NOMO-1 treated with dmso at 0.1 percent for 144 hours (cell line): ENCODE data around the gene ZIC5.

ENCODE experiments used
- DNase-seq: peaks from one replicate; lab custom pipeline; 2025; ENCODE audit not compliant: unreplicated experiment; lab: John Stamatoyannopoulos, UW

Gene ZIC5

DNA sequence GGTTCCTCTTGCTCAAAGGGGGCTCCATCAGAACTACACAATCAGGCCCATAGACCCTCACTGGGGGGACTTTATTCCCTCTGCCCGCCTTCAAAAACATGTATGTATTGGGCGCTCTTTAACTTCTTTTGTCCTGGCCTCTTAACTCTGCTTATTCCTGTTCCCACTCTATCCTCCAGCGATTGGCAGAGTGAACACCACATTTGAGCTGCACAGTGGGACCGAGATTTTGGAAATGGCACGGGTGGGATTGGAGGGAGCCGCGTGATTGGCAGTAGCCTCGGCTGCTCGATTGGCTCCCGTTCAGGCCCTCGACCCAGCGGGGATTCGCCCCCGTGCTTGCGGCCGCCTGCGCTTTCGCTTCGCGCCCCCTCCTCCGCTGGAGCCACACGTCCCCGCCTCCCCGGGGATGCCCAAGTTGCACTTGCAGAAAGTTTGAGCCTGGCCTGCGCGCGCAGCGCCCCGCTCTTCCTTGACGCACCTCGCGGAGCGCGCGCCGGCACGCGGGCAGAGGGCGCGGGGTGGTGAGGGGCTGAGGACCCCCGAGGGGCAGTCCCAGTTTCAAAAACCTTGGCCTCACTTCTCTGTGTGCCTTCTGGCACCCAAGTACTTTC lies at the start of gene ZIC5:
TSS of gene ZIC5 (minus strand) at position 192 of the 614 bp plus-strand sequence. CDS start at position 28, 164 bp downstream.
- DNase-seq, result no peak

DNA sequence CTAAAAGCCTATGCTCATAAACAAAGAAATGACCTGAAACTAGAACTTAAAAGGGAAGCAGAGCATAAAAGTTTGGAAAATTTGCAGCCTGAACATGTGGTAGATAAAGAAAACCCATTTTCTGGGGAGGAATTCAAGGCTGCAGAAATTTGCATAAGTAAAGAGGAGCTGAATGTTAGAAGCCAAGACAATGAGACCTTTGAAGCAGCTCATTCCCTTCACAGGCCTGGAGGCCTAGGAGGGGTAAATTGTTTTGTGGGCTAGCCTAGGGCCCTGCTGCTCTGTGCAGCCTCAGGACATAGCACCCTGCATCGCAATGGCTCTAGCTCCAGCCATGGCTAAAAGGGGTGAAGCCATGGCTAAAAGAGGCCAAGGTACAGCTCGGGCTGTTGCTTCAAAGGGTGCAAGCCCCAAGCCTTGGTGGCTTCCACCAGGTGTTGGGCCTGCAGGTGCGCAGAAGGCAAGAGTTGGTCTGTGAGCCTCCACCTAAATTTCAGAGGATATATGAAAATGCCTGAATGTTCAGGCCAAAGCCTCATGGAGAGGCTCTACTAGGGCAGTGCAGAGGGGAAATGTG lies 48.3 kb upstream of the ZIC5 start:
- no peak for DNase-seq

DNA sequence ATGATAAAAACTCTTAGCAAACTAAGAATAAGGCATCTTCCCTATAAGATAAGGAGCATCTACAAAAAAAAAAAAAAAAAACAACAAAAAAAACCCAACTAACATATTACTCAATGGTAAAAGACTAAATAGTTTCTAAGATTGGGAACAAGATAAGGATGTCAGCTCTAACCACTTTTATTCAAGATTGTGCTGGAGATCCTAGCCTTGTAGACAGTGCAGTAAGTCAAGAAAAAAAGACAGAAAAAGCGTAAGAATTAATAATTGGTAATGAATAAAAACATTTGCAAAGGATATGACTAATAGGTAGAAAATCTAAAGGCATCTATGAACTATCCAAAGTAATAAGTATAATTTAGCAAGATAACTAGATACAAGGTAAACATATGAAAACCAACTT lies 43.1 kb upstream of the ZIC5 start:
- DNase-seq, result no peak

DNA sequence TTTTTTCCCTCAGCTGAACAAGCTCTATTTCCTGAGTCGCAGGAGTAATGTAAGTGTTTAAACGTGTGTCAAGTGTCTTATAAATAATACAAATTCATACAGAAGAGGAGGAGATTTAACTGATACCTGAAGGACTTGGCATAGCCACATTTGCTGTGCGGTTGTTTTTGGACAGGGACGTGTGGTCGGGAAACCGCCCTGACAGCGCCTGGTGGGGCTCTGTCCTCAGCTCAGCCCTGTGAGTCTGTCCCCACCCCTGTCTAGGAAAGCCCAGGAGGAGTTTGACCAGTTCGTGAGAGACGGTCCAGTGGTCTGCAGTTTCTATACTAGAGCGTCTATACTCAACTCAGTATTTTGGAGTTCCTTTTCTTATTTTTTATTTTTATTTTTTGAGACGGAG lies 26.7 kb upstream of the ZIC5 start:
- no peak for DNase-seq

DNA sequence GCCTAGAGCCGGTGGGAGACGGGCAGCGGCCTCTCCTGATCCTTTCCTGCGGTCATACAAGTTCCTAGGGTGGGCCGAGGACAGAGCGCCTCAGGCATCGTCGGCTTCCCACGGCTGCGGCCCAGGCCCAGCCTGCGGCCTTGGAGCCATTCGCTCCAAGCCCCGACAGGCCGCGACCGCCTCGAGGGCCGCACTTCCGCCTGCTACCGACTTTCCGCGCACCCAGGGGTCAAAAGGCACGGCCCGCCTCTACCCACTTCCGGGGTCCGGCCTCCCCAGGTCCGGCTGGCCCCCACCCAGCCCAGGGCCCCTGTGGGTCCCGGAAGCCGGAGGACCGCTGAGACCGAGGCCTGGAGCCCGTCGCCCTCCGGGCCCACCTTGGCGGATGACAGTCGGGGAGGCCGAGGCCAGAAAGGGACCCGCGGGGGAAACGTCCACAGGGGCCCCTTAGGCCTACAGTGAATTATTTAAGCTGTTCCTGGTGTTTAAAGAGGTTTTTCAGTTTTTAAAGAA lies 26.2 kb upstream of the ZIC5 start:
- no peak for DNase-seq

DNA sequence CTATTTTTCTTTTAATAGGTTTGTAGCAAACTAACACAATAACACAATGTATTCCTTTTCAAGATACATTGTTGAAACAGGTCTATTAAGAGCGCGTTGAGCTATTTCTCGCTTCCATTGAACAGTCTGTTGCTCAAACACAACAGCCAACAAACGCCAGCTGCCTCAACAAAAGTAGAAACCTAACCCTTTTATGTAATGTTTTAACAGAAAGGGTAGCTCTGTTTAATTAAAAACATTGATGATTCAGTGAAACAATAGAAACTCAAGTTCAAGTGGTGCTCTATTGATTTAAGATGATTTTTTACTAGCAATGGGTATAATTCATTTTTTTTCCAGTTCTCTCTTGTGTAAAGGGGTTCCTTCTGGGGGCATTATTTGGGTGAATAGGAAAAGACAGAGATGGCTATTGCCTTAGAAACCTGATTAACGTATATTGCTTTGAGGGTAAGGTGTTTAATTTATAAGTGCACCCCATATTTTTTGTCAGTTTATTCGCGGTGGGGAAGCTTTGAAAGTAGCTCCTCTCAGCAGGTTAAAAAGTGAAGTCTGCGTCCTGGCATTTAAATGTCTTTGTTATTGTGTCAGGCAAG lies 24.9 kb upstream of the ZIC5 start:
- no peak for DNase-seq

DNA sequence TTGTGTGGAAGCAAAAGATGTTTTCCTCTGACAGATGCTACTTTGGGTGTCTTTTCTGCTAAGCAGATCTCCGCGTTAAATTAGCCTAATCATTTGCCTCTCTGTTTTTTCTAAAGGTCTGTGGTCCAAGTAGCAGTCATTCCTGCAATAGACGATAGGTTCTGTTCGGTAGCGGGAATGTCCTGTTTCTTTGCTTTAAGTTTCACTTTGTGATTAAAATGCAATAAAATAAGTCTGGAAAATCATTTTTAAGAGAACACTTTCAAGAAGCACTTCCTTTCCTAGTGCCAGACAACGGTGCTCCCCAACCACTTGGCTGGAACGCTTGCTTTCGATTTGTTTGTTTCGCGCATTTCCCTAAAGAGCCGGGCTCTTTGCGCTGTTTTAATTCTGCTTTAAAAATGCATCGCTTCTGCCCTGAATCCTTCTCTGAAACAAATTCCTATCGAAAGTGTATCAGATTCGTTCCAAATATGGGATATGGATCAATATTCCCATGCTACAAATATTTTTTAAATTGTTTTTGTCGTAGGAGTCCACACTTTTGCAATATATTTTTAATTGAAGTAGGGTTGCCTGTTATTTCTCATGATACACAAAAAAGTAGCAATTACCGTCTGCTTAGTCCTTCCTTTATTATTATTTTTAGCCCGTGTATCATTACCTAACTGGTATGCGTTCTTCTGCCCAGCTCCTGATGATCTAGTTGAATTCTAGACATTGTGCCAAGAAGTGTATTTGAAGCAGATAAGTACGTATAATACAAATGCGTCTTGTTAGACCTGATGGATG lies 24.2 kb upstream of the ZIC5 start:
- no peak for DNase-seq

DNA sequence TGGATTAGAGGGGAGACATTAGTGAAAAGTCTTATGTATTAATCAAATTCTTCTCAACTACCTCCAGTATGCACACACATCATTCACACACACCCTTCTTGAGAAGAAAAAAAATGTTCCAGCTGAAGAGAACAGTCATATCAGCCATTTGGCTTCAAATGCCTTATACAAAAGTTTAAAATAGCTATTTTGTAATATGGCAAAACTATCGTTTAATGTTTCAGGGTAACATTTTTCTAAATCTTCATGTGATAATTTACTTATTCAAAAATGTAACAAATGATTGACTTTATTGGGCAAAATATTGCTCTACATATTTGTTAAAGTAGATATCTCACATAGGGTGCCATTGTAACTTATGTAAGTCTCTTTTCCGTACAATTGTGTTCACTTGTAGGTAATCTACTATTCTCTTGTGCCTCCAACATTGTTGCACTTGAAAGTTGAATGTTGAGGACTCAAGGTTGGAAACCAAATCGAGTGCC lies 23.6 kb upstream of the ZIC5 start:
- no peak for DNase-seq

DNA sequence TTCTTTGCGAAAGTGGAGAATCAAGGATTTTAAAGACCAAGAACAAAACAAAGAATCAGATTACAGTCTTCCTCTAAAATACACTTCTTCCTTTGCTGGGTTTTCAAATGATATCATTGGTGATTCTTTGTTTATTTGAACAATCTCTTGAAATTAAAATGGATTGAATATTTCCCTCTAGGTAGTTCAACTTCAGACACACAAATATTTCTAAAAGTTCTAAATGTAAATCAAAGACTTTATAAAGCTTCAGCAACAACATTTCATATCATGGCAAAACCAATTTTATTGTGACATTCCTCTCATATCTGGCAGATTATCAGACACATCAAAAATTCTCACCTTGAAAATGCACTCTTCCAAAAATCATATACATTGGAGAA lies 23.1 kb upstream of the ZIC5 start:
- no peak for DNase-seq

DNA sequence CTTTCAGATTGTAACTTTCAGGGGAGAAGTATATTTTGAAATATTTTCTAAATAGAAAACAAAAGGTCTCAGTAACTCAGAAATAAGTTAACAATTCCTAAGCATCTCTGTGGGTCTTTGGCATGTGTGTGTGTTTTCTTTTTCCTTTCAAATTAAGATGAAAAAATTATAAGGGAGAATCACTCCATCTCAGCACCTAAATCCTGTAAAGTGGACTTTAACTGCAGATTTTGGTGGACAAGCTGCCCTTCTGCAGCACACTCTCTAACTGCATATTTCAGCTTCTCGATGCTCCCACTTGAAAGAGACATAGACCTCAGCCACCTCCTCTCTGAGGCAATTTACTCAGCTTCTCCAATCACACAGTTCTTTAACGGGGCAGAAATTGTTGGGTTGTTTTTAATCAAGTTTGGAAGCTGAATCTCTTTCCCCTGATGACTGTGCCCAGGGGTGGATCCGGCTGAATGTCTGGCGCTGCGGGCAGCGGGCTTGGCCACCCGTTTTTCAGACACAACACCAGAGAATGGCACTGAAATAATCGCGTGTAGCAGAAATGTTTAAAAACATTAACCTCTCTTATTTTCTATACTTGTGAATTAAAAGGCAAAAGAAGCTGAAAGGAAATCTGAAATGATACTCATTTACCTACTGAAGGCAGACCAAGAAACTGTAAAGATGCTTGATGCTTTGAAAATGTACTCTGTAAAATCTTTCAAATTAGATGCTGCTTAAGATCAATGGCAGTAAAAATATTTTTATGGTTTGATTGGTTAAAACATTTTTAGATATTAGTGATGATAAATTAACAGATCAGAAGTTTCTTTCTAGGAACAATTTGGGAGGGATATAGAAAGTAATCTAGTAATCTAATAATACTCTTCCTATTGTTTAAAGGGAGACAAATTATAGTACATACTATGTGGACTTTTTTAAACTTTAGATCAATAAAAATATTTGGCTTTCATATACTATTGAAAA lies 22.4 kb upstream of the ZIC5 start:
- no peak for DNase-seq

DNA sequence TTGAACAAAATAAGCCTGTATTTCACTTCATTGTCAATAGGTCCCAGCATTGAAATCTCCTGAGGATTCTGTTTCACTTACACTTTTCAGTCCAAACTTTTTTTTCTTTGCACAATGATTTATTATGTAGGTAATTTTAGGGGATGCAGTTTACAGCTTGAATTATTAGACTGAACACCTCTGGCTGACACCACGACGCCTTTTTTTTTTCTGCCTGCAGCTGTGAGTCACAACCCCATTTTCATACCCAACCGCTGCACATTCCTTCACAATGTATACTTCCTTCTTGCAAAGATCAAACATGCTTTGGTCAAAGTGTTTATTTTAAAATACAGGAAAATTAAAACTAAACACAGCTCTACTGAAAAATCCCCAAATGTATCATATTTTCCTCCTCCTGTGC lies 21.4 kb upstream of the ZIC5 start:
- DNase-seq, result no peak

DNA sequence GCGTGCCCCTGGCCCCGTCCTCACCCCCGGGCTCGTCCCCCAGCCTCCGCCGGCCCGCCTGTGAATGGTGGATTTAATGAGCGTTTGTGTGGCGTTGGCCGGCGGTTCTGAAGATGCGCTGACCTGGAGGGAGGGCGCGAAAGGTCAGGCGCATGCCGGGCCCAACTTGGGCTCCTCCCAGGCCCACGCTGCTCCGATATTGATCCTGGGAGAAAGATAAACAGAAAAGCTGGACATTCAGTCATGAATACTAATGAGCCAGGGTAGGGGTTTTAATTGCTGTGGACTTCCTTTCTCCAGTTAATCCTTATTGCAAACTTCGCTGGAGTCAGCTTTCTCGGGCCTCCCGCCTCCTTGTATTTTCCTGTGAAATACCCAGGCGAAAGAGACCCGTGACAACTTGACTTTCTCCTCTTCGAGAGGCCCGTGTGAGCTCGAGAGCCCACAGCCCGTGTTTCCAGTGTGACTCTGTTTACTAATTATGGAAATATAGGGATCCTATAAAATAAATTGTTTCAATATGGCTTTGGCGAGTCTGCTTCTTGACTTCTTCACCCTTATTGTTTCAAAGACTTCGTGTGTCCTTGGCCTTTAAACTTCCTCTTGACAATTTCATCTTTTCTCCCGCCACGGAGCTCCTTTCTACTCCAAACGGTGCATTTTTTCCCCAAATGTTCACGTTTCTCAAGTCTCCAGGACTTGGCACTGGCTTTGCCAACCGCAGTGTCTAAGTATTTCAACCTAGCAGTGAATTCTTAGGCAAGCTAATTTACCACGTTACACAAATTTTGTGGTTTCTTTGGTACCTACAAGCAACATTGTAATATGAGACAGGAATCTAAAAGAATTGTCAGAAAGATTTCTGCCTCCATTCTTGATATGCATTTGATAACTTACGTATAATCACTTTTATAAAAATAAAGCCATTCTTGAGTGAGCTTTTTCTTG lies 20.5 kb upstream of the ZIC5 start:
- no peak for DNase-seq

DNA sequence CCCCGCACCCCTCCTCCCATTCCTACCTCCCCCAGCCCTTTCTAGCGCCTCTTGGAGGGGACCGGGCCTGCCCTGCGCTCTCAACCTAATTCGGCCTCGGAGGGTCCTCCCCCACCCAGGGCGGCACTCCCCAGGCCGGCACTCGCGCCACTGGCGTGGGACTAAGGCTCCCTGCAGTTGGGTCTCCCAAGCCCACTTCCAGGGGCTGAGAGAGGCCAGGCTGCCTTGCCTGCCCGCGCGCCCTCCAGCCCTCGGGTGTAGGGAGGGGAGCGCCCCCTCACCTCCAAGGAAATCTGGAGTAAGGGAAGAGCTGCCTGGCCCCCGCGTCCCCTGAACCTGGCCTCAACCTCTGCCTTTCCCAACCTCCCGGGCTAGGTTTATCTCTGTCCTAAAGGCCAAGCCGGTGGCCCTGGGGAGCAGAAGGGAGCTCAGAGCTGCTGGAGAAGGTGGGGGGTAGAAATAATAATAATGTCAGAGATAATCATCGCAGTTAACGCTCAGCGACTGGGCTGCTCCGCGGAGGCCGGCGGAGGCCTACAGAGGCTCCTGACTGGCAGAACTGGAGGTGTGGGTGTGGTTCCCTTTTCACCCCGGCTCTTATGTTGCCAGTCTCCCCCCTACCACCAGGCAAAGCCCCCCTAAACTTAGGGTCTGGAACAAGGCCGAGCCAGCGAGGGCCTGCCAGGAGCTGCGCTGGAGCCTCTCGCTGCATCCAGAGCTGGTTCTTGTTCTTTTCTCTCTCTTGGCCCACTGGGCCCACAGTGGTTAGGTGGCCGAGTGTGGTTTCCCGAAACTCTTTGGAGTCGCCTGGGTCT lies 19.7 kb upstream of the ZIC5 start:
- DNase-seq, result no peak

DNA sequence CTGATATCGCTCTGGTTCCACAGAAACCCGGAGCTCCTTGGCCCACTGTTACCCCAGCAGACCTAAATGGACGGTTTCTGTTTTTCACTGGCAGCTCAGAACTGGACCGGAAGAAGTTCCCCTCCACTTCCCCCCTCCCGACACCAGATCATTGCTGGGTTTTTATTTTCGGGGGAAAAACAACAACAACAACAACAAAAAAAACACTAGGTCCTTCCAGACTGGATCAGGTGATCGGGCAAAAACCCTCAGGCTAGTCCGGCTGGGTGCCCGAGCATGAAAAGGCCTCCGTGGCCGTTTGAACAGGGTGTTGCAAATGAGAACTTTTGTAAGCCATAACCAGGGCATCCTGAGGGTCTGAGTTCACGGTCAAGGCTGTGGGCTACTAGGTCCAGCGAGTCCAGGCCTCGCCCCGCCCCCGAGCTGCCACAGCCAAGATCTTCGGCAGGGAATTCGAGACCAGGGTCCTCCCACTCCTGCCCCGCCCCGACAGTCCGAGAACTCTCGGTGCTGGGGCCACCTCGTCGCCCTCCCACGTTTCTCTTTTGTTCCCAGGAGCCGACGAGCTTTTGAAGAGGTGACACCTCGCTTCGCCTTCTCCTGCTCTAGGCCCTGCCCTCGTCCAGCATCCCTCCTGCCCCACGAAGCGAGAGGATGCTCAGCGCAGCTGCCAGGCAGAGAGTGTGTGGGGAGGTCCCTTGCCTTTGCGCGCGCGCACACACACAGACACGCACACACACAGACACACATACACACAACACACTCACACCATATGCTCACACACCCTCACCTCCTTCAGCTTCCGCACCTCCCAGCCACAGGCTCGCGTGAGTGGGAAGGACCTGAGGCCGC lies 18.8 kb upstream of the ZIC5 start:
- no peak for DNase-seq

DNA sequence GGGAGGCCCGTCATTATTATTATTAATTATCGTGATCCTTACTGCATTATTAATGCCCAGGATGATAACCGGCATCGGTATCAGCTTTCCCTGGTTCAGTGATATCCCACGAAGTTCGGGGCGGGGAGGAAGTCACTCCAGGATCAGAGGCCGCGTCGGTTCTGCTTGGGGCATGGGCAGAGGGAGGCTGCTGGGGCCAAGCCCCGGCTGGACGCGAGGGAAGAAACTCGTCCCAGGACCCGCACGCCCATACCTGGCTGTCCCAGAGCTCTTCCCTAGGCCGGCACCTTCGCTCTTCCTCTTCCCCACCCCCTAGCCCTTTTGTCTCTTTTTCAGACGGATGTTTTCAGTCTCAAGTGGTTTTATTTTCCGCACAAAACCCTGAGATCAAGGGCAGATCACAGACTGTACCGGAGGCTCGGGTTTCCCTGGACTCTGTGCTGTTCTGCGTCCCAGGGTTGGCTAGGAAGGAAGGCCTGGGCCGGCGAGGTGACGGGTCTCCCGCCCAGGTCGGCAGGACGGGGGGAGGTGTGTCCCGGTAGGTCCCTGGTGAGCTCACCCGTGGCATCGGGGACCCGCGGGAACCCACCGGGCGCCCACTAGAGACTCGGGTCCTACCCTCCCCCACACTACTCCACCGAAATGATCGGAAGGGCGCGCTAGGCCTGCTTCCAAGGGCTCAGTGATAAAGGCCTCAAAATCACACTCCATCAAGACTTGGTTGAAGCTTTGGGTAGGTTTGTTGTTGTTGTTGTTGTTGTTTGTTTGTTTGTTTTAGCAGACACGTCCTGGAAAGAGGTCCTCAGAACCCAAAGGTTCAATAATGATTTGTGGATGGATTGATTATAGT lies 17.9 kb upstream of the ZIC5 start:
- no peak for DNase-seq

DNA sequence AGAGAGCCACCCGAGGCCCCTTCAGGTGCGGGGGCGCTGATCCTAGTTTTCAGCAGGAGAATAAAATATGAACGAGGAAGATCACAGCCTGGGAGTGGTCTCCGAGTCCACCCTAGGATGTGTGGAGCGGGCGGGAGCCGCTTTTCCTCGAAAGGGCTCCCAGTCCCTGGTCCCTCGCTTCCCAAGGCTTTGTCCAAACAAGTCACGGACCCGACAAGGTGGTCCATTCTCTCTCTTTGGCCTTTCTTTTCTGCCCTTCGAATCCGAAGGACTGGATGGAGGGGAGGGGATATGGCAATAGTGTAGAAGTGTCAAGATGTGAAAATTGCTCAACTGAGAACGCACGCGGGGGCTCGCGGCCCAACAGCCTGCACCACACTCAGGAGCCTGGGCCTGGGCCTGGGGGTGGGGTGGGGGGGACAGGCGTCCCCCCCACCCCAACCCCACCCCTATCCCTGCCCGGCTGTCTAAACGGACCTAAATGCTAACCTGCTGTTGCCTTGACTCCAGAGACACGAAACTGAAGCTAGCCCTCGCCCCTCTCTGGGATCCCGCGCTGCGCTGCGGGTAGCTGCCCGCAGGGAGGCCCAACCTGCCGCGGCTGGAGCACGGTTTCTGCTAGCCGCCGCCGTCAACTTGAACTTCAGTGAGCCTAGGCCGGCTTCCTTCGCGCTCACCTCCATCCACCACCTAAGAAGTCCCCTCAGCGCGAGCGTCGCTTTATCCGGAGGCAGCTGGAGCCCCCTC lies 17.1 kb upstream of the ZIC5 start:
- DNase-seq, result no peak
